NK-92 treated with Interleukin-12 subunit alpha and Interleukin-12 subunit beta, amount 100 ng/mL, for 24 hours (cell line): Measurements from ENCODE around the gene COL23A1.

Experiments used
- DNase-seq: peaks from one replicate; lab custom pipeline; 2025; lab: John Stamatoyannopoulos, UW

Gene COL23A1

DNA sequence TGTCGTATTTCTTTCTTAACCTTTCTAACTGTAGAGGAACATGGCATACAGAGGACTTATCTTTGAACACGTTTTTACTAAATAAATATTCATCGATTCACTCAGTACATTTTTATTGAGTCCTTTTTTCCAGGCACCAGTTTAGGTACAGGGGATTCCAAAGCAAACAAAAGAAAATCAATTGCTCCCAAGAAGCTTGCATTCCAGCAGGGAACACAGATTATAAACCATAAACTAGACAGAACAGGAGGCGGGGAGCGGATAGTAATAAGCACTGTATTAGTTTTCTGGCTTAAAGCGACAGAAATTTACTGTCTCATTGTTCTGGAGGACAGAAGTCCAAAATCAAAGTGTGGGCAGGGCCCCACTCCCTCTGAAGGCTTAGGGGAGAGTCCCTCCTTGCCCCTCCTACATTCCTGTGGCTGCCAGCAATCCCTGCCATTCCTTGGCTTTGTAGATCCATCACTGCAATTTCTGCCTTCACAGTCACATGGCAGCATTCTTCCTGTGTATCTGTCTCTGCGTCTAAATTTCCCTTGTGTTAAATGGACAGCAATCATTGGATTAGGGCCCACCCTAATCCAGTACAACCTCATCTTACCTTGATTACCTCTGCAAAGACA lies 115.5 kb downstream of the COL23A1 start:
- DNase-seq = no peak

- no peak for DNase-seq
These were observed 116.3 kb downstream of the COL23A1 start for GRCh38 chr5:178473854-178474253.

GRCh38 chr5:178472138-178472537 lies 118.1 kb downstream of the COL23A1 start:
- DNase-seq = no peak

GRCh38 chr5:178471711-178472110 lies 118.5 kb downstream of the COL23A1 start:
- no peak for DNase-seq

GRCh38 chr5:178470760-178471025 lies 119.5 kb downstream of the COL23A1 start:
- no peak for DNase-seq

DNA sequence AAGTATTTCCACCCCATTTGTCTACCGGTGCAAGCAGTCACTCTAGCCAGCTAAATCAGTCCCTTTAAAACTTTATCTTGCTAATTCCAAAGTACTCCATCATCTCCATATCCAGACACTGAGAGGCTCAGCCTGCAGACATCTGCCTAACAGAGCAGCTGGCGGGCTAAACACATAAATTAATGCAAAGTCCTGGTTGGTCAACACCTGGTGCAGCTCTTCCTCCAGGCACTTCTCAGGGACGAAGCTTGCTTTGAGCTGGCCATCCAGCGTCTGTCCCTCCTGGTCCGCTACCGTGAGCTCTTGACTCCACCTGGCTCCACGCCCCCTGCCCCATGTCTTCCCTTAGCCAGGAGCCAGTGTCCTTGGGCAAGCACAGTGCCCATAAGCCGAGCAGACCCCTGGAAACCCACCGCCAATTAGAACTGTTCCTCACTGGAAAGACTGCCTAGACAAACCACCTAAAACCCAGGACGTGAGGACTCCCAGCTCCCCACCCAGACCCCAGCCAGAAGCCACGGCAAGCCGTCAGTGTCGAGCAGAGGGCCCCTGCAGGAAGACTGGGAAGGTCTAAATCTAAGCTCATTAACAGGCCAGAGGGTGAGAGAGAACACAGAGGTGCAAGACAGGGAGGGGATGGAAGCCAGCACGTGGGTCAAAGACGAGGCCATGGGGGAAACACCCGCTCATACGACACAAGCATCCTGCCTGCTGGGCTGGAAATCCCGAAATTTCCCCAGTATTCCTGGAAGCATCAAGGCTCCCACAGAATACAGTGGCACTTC lies 120.0 kb downstream of the COL23A1 start:
- DNase-seq = no peak

DNA sequence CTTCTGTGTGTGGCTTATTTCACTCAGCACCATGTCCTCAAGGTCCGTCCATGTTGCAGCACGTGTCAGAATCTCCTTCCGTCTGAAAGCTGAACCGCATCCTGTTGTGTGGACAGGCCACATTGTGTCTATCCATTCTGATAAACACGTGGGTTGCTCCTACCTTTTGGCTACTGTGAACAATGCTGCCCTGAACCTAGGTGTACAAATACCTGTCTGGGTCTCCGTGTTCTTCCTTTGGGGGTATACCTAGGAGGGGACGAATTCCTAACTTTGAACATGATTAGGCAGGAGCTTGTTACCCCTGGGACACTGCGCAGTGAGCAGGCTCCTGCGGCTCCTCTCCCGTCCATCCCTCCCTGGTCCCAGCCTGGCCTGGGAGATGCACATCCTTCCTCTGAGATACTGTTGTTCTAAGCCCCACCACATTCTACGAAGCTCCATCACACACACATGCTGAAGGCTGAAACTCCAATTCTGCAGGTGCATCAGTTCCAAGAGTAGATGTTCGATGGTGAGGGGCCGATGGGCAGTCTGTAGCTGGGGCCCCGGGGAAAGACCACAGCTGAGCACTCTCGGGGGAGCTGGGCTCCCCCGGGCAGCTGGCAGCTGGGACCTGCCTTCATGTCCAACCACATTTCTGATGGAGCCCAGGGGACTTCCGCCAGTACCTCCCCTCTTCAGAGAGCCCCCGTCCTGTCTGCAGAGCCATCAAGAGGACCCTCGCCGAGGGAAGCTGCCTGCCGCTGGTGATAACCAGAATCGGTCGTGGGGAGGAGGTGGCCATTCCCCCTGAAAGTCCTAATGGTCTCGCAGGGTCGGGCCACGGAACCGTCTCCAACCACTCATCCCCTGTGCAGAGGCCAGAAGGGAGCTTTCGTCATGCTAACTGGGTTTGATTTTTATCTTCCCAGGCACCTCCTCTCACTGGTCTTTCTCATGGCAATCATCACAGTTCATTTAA lies 120.9 kb downstream of the COL23A1 start:
- DNase-seq = no peak

- no peak for DNase-seq
These were observed 122.0 kb downstream of the COL23A1 start for GRCh38 chr5:178468196-178468685.

GRCh38 chr5:178467568-178468195 lies 122.5 kb downstream of the COL23A1 start:
- DNase-seq = no peak

- DNase-seq = no peak
These were observed 123.0 kb downstream of the COL23A1 start for GRCh38 chr5:178467205-178467567.

- DNase-seq = no peak
These were observed 123.9 kb downstream of the COL23A1 start for GRCh38 chr5:178466342-178466741.

- no peak for DNase-seq
These were observed 124.3 kb downstream of the COL23A1 start for GRCh38 chr5:178465861-178466288.

DNA sequence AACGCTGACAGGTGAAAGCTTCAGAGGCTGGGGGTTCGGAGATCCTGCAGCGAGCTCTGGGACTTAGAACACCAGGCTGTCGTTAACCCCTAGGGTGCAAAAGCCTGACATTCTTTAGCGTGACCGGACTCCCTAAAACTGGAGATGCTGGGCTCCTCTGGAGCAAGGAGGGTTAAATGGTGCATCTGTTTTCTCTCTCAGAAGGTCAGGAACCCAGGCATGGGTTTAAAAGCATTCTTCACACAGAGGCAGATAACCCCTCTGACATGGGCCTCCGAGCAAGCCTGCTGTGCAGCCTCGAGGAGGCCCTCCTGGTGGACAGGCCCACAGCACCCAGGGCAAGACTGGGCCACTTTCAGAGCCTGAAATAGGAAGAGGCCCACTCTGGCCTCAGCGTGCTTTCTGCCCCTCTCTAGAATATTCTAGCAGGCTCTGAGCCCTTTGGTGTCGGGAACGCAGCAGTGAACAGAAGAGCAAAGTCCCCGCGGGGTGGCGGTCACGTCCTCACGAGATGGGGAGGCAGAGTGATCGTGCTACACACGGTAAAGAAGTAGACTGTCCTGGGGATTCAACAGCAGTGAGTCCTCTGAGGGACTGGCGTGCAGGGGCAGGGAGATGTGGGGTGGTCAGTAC lies 124.8 kb downstream of the COL23A1 start:
- no peak for DNase-seq

DNA sequence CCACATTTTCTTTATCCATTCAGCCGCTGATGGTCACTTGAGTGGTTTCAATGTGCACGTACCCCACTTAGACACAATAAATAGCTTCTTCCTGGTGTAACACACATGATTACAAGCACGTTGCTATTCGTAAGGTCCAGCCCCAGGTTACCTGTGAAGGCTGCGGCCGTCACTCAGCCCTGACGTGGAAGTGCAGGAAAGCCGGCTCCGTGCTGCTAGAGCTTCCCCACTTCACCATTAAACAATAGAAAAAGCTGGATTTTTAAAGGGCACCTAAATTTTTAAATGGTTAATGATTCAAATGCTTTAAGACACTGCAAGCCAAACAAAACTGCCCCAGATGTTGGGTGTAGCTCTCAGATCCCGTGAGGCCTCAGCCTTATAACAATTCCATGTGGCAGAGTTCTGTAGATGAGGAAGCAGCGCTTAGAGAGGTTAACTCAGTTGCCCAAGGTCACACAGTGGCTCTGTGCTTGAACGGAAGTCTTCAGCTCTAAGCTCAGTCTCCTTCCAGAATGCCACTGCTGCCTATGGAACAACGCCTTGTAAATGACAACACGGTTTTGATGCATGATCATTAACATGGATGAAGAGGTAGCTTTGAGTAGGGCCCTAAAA lies 125.7 kb downstream of the COL23A1 start:
- DNase-seq = no peak

DNA sequence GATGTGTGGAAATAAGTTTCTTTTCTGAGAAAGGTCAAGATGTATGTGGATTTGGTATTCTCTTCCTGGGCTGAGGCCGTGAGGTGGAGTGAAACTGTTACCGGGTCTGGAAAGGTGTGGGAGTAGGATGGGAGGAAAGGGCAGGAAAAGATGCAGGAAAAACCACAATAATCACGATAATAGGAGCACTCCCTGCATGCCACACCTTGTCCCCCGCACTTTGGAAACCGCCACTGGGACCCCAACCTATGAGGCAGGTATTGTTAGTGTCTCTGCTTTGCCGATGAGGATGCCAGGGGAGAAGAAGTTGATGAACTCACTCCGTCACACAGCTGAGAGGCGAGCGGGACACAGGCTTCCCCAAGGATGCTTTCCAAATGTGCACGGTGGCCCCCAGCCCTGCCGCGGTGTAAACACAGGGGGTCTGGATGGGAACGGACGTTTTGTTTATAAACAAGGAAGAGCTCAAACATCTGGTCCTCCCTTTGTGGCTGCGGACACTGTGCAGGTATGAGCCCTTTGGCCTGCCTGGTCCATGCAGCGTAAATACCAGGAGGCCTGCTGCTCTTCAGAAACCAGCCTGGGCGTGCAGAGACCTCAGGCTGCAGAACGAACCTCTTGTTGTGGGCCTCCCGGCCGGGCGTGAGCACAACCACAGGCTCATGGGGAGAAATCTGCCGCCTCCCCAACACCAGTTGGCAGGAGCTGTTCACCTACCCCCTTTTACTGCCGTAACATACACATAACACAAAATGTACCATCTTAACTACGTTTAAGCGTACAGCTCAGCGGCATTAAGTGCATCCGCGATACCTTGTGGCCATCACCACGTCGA lies 126.7 kb downstream of the COL23A1 start:
- no peak for DNase-seq

GRCh38 chr5:178462816-178463215 lies 127.4 kb downstream of the COL23A1 start:
- DNase-seq = no peak

DNA sequence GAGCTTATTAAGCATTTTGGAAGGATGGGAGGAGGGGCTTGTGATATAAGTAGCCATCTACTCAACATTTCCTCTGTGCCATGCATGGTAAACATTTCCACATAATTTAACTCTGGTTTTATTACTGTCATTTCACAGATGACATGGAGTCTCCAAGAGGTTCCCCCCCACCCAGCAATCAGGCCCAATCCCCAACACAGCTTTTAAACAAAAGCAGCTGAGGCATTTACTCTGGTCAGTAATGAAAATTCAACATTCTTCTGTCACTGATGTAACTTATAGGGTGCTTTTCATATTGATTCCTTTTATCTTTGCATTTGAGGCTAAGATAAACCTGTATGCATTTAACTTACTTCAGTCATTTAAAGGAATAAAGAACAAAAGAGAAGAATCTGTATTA lies 128.1 kb downstream of the COL23A1 start:
- DNase-seq = no peak

- no peak for DNase-seq
These were observed 129.0 kb downstream of the COL23A1 start for GRCh38 chr5:178461004-178461730.

GRCh38 chr5:178460598-178460997 lies 129.6 kb downstream of the COL23A1 start:
- DNase-seq = no peak

- no peak for DNase-seq
These were observed 130.0 kb downstream of the COL23A1 start for GRCh38 chr5:178460174-178460573.
